HPDE6-E6E7 (cell line): ENCODE results near the gene SBSN.
"Not testable (repeated sequence)": the region's sequence is repeated elsewhere in the genome, so short reads cannot be mapped to it uniquely, and the experiment has no call there.

Experiments
- DNase-seq: peaks from one replicate; pipeline ENCODE4 v3.0.0; 2011; ENCODE audit warnings: missing footprints; ENCODE audit errors: extremely low spot score

Gene SBSN

GRCh38 chr19:35507561-35507960 lies 20.6 kb downstream of the SBSN start:
- DNase-seq = no peak

- DNase-seq = no peak
These were observed 22.1 kb downstream of the SBSN start for GRCh38 chr19:35506011-35506410.

- DNase-seq = no peak
These were observed 25.4 kb downstream of the SBSN start for GRCh38 chr19:35502751-35503150.

GRCh38 chr19:35501684-35502083 lies 26.4 kb downstream of the SBSN start:
- DNase-seq = no peak

- no peak for DNase-seq
These were observed 27.5 kb downstream of the SBSN start for GRCh38 chr19:35500611-35501010.

GRCh38 chr19:35498984-35499527 lies 29.1 kb downstream of the SBSN start:
- DNase-seq = no peak

- DNase-seq = no peak
These were observed 29.9 kb downstream of the SBSN start for GRCh38 chr19:35498220-35498619.

- DNase-seq = no peak
These were observed 30.7 kb downstream of the SBSN start for GRCh38 chr19:35497406-35497805.

- DNase-seq = peak; percentile 76
These were observed 32.7 kb downstream of the SBSN start for GRCh38 chr19:35495107-35496064.

- DNase-seq = no peak
These were observed 34.1 kb downstream of the SBSN start for GRCh38 chr19:35493971-35494370.

GRCh38 chr19:35491836-35492360 lies 36.2 kb downstream of the SBSN start:
- DNase-seq = no peak

- no peak for DNase-seq
These were observed 37.7 kb downstream of the SBSN start, which contains the start of gene KRTDAP for GRCh38 chr19:35490364-35490763. Gene KRTDAP, minus strand, starts transcription at chr19:35490464. Its CDS starts 22 bp downstream, at chr19:35490442.

GRCh38 chr19:35488677-35489076 lies 39.4 kb downstream of the SBSN start:
- DNase-seq = no peak

GRCh38 chr19:35487656-35488182 lies 40.4 kb downstream of the SBSN start:
- DNase-seq = no peak

GRCh38 chr19:35486268-35486708 lies 41.8 kb downstream of the SBSN start:
- DNase-seq = no peak

GRCh38 chr19:35484252-35485036 lies 43.7 kb downstream of the SBSN start:
- DNase-seq = no peak

GRCh38 chr19:35483089-35483488 lies 45.0 kb downstream of the SBSN start:
- DNase-seq = no peak

GRCh38 chr19:35478794-35479677 lies 49.1 kb downstream of the SBSN start:
- DNase-seq = no peak

GRCh38 chr19:35476149-35476548 lies 52.0 kb downstream of the SBSN start:
- no peak for DNase-seq

- not testable (repeated sequence) for DNase-seq
These were observed 53.5 kb downstream of the SBSN start for GRCh38 chr19:35474594-35474993.

- no peak for DNase-seq
These were observed 54.0 kb downstream of the SBSN start for GRCh38 chr19:35474104-35474503.
